Motor neuron (in vitro differentiated cells): ENCODE results near the gene RALGPS2. TPM values are rescaled to one million over a fixed set of nuclear protein-coding genes. Genes with fewer than 3 reads are reported as not detected.

ENCODE experiments used
- ATAC-seq, 8 experiments: fragments of 200-7000 bp; cut with Tn5 transposase; replicated peaks in 6 of 8; 2 replicates each; pipeline ENCODE4 v1.8.0; 2021; ENCODE audit warnings: mild to moderate bottlenecking in 8 of 8, moderate library complexity in 8 of 8
- H3K27ac ChIP-seq, 2 donors: fragments of 250-450 bp; sonication (Bioruptor Pico); 2 replicates each; pipeline ENCODE4 v1.9.0; 2021; ENCODE audit warnings: antibody characterized with exemption in 2 of 2, mild to moderate bottlenecking in 2 of 2, moderate library complexity in 1 of 2
- H3K4me1 ChIP-seq, 2 donors: fragments of 250-450 bp; sonication (Bioruptor Pico); replicated peaks in 1 of 2; 2 replicates each; pipeline ENCODE4 v1.6.1; 2021; ENCODE audit warnings: antibody characterized with exemption in 2 of 2, mild to moderate bottlenecking in 2 of 2, moderate library complexity in 1 of 2
- H3K4me3 ChIP-seq, 5 donors: fragments of 250-450 bp; sonication (Bioruptor Pico); 2 replicates each; pipeline ENCODE4 v1.9.0; 2021; ENCODE audit warnings: antibody characterized with exemption in 5 of 5, mild to moderate bottlenecking in 5 of 5, moderate library complexity in 4 of 5
- WGBS, 10 experiments: fragments of 450-650 bp; shearing (Covaris generic); methylation state at CpG; one replicate each; pipeline ENCODE4 v1.0.0; 2022; 5-methylcytosine and 5-hydroxymethylcytosine counted together
- in situ Hi-C, 9 experiments: fragments of 400-800 bp; cut with MboI; loops; one replicate each; pipeline ENCODE4 v1.15.0; 2021; ENCODE audit warnings: low sequenced_read_pairs in 9 of 9, low pct_unique_long_range_greater_than_20kb in 2 of 9; ENCODE audit not compliant: unreplicated experiment in 9 of 9
- total RNA-seq, 8 experiments: library from RNA; unstranded; fragments of 300-600 nt; gene quantifications; 2 replicates each; pipeline versions ENCODE4 v1.2.3 to v1.2.4, GENCODE V29; 2022

Gene RALGPS2
- total RNA-seq, 8 experiments from 2014 or later, result 1.5 to 48.2 (median 23.5) TPM

GRCh38 chr1:178959543-178960460 is 234.8 kb downstream of the RALGPS2 start:
- H3K4me1 ChIP-seq, result no peaks in the 10 kb centered on the region
- ATAC-seq, result no peak
- WGBS, 10 experiments, result 26 to 100% (median 91%) methylated on average over 2 to 17 of the region's 17 CpGs; no CpG with 5 or more reads in 1 of the 10 experiments
- H3K27ac ChIP-seq, result no peak overlapping the region
- in situ Hi-C loops, result loop anchor here in 1 of 9 experiments (25.0 kb wide), 1 partner anchor 423 kb away; no protein-coding TSS in a partner anchor
- H3K4me3 ChIP-seq, result no peak overlapping the region

- WGBS, 10 experiments, result 0 to 100% (median 83%) methylated on average over 1 to 9 of the region's 9 CpGs; no CpG with 5 or more reads in 2 of the 10 experiments
- ATAC-seq, result no peak
- H3K4me1 ChIP-seq, result no peaks in the 10 kb centered on the region
- no peak overlapping the region for H3K4me3 ChIP-seq
- H3K27ac ChIP-seq, result no peak overlapping the region
- in situ Hi-C loops, result loop anchor here in 1 of 9 experiments (25.0 kb wide), 1 partner anchor 423 kb away; no protein-coding TSS in a partner anchor
Observed at GRCh38 chr1:178960482-178961240, 235.6 kb downstream of the RALGPS2 start.

- Histone ChIP-seq H3K27ac (no peak overlapping the region), H3K4me1 (no peaks in the 10 kb centered on the region), H3K4me3 (no peak overlapping the region)
- in situ Hi-C loops, result loop anchor here in 1 of 9 experiments (25.0 kb wide), 1 partner anchor 424 kb away; no protein-coding TSS in a partner anchor
- ATAC-seq, result no peak
- WGBS, 10 experiments, result 82 to 100% (median 86%) methylated on average over 1 to 4 of the region's 4 CpGs; no CpG with 5 or more reads in 6 of the 10 experiments
Observed at GRCh38 chr1:178961331-178961730, 236.3 kb downstream of the RALGPS2 start.

GRCh38 chr1:178961868-178962267 is 236.8 kb downstream of the RALGPS2 start:
- ATAC-seq, result no peak
- Histone ChIP-seq H3K4me1 (no peaks in the 10 kb centered on the region), H3K4me3 (no peak overlapping the region), H3K27ac (no peak overlapping the region)
- in situ Hi-C loops, result loop anchor here in 1 of 9 experiments (25.0 kb wide), 1 partner anchor 425 kb away; no protein-coding TSS in a partner anchor
- WGBS, 10 experiments, result 80 to 100% (median 95%) methylated on average over 1 to 3 of the region's 3 CpGs; no CpG with 5 or more reads in 4 of the 10 experiments

GRCh38 chr1:178962853-178963711 is 238.0 kb downstream of the RALGPS2 start:
- no peak overlapping the region for H3K27ac ChIP-seq
- H3K4me3 ChIP-seq, result no peak overlapping the region
- in situ Hi-C loops, result loop anchor here in 1 of 9 experiments (25.0 kb wide), 1 partner anchor 426 kb away; no protein-coding TSS in a partner anchor
- peak in 3 of 8 experiments; percentile 25 to 59 (median 48) for ATAC-seq
- WGBS, 10 experiments, result 23 to 93% (median 73%) methylated on average over 2 to 10 of the region's 10 CpGs; no CpG with 5 or more reads in 3 of the 10 experiments
- no peaks in the 10 kb centered on the region for H3K4me1 ChIP-seq

GRCh38 chr1:178964469-178965330 is 239.7 kb downstream of the RALGPS2 start:
- in situ Hi-C loops, result loop anchor here in 1 of 9 experiments (25.0 kb wide), 1 partner anchor 427 kb away; no protein-coding TSS in a partner anchor
- no peak overlapping the region for H3K27ac ChIP-seq
- no peak for ATAC-seq

GRCh38 chr1:178966312-178966711 is 241.3 kb downstream of the RALGPS2 start:
- no peaks in the 10 kb centered on the region for H3K4me1 ChIP-seq
- H3K4me3 ChIP-seq, result no peak overlapping the region
- no peak overlapping the region for H3K27ac ChIP-seq
- no peak for ATAC-seq
- in situ Hi-C loops, result loop anchor here in 1 of 9 experiments (25.0 kb wide), 1 partner anchor 429 kb away; no protein-coding TSS in a partner anchor

More at GRCh38 chr1:178964469-178965330, 239.7 kb downstream of the RALGPS2 start:
- 41 to 100% (median 87%) methylated on average over 1 to 7 of the region's 8 CpGs for WGBS, 10 experiments
- no peaks in the 10 kb centered on the region for H3K4me1 ChIP-seq
- no peak overlapping the region for H3K4me3 ChIP-seq

- in situ Hi-C loops, result loop anchor here in 1 of 9 experiments (25.0 kb wide), 1 partner anchor 432 kb away; no protein-coding TSS in a partner anchor
- ATAC-seq, result no peak
- Histone ChIP-seq H3K27ac (no peak overlapping the region), H3K4me3 (no peak overlapping the region), H3K4me1 (peaks cover 17 to 18% of the 10 kb centered on the region in 2 donors)
- 47 to 100% (median 93%) methylated on average over 1 to 5 of the region's 9 CpGs; no CpG with 5 or more reads in 3 of the 10 experiments for WGBS, 10 experiments
Observed at GRCh38 chr1:178969226-178969987, 244.4 kb downstream of the RALGPS2 start.

- ATAC-seq, result no peak
- WGBS, 10 experiments, result 65 to 92% (median 77%) methylated on average over 3 to 5 of the region's 5 CpGs; no CpG with 5 or more reads in 6 of the 10 experiments
- Histone ChIP-seq H3K4me1 (peaks cover 17 to 19% of the 10 kb centered on the region in 2 donors), H3K4me3 (no peak overlapping the region), H3K27ac (no peak overlapping the region)
- in situ Hi-C loops, result loop anchor here in 1 of 9 experiments (25.0 kb wide), 1 partner anchor 433 kb away; no protein-coding TSS in a partner anchor
Observed at GRCh38 chr1:178970184-178970583, 245.1 kb downstream of the RALGPS2 start.
